ENCODE measurements around the gene RAD23B.

RAD23B gene

GRCh38 chr9:107338911-107339659, 56.0 kb downstream of the RAD23B start:
- no peak for TF ChIP-seq CTCF (IDR thresholded peaks at IDR 0.05; ENCODE audit: low read depth, low read length)
- no peak for DNase-seq (ENCODE audit: low read depth in 2 of 2)
- H3K4me3 ChIP-seq (replicated peaks in 1 of 2; ENCODE audit: low read depth in 2 of 2, low read length in 2 of 2): no peak overlapping the region

- DNase-seq (ENCODE audit: low read depth in 2 of 2): peak; percentile 72
- H3K4me3 ChIP-seq (replicated peaks in 1 of 2; ENCODE audit: low read depth in 2 of 2, low read length in 2 of 2): no peak overlapping the region
Observed at GRCh38 chr9:107340920-107341632, 58.0 kb downstream of the RAD23B start.

DNA sequence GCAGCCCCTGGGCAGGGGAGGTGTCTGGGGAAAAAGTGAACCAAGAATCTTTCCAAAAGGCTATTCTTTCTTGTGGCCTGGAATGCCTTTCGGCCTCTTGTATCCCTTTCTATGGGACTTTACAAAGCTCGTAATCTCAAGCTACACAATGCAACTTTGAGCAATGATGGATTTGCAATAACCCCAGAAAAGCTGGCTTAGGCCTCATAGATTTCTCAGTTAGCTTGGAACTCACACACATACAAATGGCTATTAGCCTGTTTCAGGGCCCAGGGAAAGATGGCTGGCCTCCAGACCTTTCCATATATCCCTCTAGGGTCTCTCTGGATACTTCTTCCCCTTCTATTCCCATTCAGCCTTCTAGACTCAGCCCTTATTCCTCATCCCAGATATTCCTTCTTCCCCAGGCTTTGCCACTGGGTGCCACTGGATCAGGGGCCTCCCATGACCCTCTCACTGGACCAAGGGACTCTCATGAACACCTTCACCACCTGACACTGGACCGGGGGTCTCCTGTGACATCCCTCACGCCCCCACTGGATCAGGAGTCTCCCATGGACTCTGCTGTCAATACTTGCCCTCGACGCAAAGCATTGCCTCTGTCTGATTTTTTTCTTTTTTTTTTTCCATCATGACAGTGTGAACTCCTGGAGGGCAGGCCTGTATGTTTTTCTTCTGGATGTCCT, 59.5 kb downstream of the RAD23B start:
- TF ChIP-seq CTCF (IDR thresholded peaks at IDR 0.05; ENCODE audit: low read depth, low read length): no peak
- no peak for DNase-seq (ENCODE audit: low read depth in 2 of 2)
- no peak overlapping the region for H3K4me3 ChIP-seq (replicated peaks in 1 of 2; ENCODE audit: low read depth in 2 of 2, low read length in 2 of 2)

More at GRCh38 chr9:107340920-107341632, 58.0 kb downstream of the RAD23B start:
- TF ChIP-seq CTCF (IDR thresholded peaks at IDR 0.05; ENCODE audit: low read depth, low read length): peak; percentile 94

GRCh38 chr9:107345327-107345726, 62.2 kb downstream of the RAD23B start:
- DNase-seq (ENCODE audit: low read depth in 2 of 2): peak; percentile 41 to 70
- no peak for TF ChIP-seq CTCF (IDR thresholded peaks at IDR 0.05; ENCODE audit: low read depth, low read length)
- H3K4me3 ChIP-seq (replicated peaks in 1 of 2; ENCODE audit: low read depth in 2 of 2, low read length in 2 of 2): no peak overlapping the region

DNA sequence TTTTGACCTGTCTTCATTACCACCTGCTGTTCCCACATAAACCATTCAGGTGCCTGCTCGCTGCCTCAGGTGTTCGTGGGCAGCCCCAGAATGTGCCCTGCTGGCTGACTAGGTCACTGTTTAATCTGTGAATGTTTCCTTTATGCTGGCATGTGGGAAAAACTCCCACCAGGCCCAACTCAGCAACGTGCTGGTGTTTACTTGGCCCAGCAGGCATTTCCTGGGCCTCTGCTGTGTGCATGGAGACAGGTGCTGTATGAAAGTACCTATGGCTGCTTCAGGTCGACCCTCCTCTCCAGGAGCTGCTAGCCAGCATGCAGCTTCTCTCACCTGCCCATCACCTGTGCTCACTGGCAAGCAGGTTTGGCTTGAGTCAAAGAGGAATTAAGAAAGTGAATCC, 65.8 kb downstream of the RAD23B start:
- no peak for TF ChIP-seq CTCF (IDR thresholded peaks at IDR 0.05; ENCODE audit: low read depth, low read length)
- DNase-seq (ENCODE audit: low read depth in 2 of 2): no peak
- H3K4me3 ChIP-seq (replicated peaks in 1 of 2; ENCODE audit: low read depth in 2 of 2, low read length in 2 of 2): no peak overlapping the region

GRCh38 chr9:107350443-107350842, 67.4 kb downstream of the RAD23B start:
- H3K4me3 ChIP-seq (replicated peaks in 1 of 2; ENCODE audit: low read depth in 2 of 2, low read length in 2 of 2): no peak overlapping the region
- DNase-seq (ENCODE audit: low read depth in 2 of 2): no peak
- no peak for TF ChIP-seq CTCF (IDR thresholded peaks at IDR 0.05; ENCODE audit: low read depth, low read length)
